ENCODE measurements around the gene SPEM1.
"Not testable (repeated sequence)": the region's sequence is repeated elsewhere in the genome, so short reads cannot be mapped to it uniquely, and the experiment has no call there.

SPEM1 gene

DNA sequence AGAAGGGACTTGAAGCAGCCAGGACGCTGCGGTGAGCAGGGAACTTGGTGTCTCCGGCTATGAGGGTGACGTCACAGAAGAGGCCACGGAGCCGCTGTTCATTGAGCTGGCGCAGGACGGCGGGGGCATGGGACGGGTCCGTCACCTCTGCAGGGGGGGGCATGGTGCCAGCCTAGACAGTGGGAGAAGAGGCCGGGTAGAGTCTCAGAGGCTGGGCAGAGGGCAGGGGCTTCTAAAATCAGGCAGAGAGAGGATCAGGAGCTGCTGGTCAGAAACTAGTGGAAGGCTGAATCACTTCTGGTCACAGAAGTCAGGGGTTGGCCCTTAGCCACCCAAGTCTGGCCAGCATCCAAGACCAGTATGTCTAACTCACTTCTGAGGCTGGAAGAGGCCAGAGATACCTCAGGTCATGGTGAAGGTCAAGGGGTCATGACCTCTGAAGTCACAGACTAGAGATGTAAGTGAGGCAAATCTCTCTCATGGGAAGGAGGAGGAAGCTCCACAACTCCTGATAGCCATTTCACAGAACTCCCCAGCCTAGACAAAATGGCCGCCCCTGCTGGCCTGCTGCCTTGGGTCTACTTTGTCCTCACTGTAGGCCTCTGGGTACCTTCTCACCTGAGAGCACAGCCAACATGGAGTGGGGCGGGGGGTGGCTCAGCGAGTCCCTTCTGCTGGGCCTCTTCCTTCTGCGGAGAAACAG is 46.7 kb downstream of the SPEM1 start:
- Mint-ChIP-seq H3K27ac (peak overlapping the region in 1 of 2 donors; percentile 51), H3K4me3 (no peak overlapping the region), H3K27me3 (no peaks in the 10 kb centered on the region), H3K4me1 (ENCODE audit: low read depth in 2 of 2) (peaks cover 15 to 24% of the 10 kb centered on the region in 2 donors), H3K36me3 (ENCODE audit: insufficient read depth) (peaks cover 43% of the 10 kb centered on the region), H3K9me3 (no peaks in the 10 kb centered on the region)
- ATAC-seq (replicated peaks) (no peak), DNase-seq (no peak)

DNA sequence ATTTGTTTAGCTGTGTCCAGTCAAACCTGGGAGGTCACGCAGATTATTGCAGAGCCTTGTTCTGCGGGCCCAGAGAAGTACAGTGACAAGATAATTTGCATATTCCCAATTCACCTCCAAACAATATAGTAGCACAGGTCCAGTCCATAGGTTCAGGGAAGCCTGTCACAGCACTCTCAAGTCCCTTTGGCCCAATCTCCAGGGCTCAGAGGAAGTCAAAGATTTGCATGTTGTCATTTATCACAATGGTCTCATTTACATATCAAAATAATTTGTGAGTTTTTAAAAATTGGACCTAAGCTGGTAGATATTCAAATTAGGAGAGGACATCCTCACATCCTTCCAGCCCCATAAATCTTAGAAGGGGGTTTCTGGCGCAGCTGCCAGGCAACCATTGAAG is 47.4 kb downstream of the SPEM1 start:
- H3K36me3 Mint-ChIP-seq (ENCODE audit: insufficient read depth), result peaks cover 38% of the 10 kb centered on the region
- no peak overlapping the region for H3K4me3 Mint-ChIP-seq

DNA sequence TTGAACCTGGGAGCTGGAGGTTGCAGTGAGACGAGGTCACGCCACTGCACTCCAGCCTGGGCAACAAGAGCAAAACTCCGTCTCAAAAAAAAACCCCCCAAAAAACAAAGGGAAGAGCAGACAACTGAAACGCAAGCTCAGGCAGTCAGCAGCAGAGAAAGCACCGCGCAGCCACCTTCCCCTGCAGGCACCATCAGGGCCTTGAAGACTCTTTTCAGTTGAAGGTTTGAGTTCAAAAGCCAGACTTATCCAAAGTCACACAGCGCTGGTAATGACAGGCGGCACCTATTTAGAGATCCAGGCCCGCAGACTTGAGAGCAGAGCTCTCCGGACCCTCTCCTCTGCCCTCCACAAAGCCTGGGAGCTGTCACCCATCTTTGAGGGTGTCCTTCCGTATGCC is 48.2 kb downstream of the SPEM1 start:
- H3K4me1 Mint-ChIP-seq (ENCODE audit: low read depth in 2 of 2), result peaks cover 19 to 28% of the 10 kb centered on the region in 2 donors
- H3K36me3 Mint-ChIP-seq (ENCODE audit: insufficient read depth), result peaks cover 37% of the 10 kb centered on the region
- no peaks in the 10 kb centered on the region for H3K9me3 Mint-ChIP-seq
- H3K27me3 Mint-ChIP-seq, result no peaks in the 10 kb centered on the region
- H3K27ac Mint-ChIP-seq, result peak overlapping the region; percentile 16 to 44
- ATAC-seq (replicated peaks) (no peak), DNase-seq (no peak)
- H3K4me3 Mint-ChIP-seq, result peak overlapping the region in 1 of 2 donors; percentile 10

More for the DNA sequence above, 47.4 kb downstream of the SPEM1 start:
- H3K9me3 Mint-ChIP-seq, result no peaks in the 10 kb centered on the region
- peaks cover 19 to 28% of the 10 kb centered on the region in 2 donors for H3K4me1 Mint-ChIP-seq (ENCODE audit: low read depth in 2 of 2)
- peak overlapping the region in 1 of 2 donors; percentile 51 for H3K27ac Mint-ChIP-seq
- ATAC-seq (replicated peaks) (no peak), DNase-seq (no peak)
- no peaks in the 10 kb centered on the region for H3K27me3 Mint-ChIP-seq

DNA sequence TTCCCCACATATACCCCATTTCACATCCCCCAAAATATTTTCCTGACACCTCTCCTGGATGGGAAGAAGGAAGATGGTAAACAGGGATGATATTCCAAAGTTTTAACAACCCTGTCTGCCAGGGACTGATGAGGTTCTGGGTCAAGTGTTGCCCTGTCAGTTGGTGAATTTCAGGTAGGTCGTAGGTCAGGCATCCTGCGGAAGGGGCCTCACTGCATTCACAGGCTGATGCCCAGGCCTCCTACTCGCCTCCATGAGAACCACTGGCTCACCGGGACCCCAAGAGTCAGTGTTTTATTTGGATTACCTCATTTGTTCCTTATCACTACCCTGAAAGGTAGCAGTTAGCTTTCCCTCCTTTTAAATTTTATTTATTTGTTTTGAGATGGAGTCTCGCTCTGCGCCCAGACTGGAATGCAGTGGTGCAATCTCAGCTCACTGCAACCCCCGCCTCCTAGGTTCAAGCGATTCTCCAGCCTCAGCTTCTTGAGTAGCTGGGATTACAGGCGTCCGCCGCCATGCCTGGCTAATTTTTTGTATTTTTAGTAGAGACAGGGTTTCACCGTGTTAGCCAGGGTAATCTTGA is 48.8 kb downstream of the SPEM1 start:
- Mint-ChIP-seq H3K27me3 (no peaks in the 10 kb centered on the region), H3K4me1 (ENCODE audit: low read depth in 2 of 2) (peaks cover 19 to 28% of the 10 kb centered on the region in 2 donors)

DNA sequence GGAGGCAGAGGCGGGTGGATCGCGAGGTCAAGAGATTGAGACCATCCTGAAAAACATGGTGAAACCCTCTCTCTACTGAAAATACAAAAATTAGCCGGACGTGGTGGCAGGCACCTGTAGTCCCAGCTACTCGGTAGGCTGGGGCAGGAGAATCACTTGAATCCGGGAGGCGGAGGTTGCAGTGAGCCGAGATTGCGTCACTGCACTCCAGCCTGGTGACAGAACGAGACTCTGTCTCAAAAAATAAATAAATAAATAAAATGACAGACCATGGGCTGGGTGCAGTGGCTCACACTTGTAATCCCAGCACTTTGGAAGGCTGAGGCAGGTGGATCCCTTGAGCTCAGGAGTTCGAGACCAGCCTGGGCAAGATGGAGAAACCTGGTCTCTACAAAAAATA is 49.7 kb downstream of the SPEM1 start:
- H3K36me3 Mint-ChIP-seq (ENCODE audit: insufficient read depth), result peaks cover 26% of the 10 kb centered on the region
- H3K9me3 Mint-ChIP-seq; DNase-seq; ATAC-seq (replicated peaks); H3K27ac Mint-ChIP-seq; H3K4me3 Mint-ChIP-seq; H3K27me3 Mint-ChIP-seq: not testable (repeated sequence)
- peaks cover 19 to 28% of the 10 kb centered on the region in 2 donors for H3K4me1 Mint-ChIP-seq (ENCODE audit: low read depth in 2 of 2)

More for the DNA sequence above, 48.8 kb downstream of the SPEM1 start:
- ATAC-seq (replicated peaks) (no peak), DNase-seq (no peak)
- Mint-ChIP-seq H3K27ac (peak overlapping the region; percentile 28 to 44), H3K4me3 (no peak overlapping the region), H3K36me3 (ENCODE audit: insufficient read depth) (peaks cover 32% of the 10 kb centered on the region), H3K9me3 (no peaks in the 10 kb centered on the region)

DNA sequence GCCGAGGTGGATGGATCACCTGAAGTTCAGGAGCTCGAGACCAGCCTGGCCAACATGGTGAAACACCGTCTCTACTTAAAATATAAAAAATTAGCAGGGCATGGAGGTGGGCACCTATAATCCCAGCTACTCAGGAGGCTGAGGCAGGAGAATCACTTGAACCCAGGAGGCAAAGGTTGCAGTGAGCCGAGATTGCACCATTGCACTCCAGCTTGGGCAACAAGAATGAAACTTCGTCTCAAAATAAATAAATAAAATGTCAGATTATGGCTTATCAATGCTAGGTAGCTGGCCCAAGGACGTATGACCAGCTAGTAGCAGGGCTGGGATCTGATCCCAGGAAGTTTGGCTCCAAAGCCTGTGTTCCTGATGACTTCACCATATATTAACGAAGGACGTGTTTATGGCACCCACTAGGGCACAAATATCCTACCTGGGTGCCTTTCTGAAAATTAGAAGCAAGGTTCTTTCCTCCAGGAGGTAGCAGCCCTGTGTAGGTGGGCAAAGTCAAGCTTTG is 50.4 kb downstream of the SPEM1 start:
- DNase-seq; H3K4me3 Mint-ChIP-seq; H3K27ac Mint-ChIP-seq; H3K27me3 Mint-ChIP-seq; ATAC-seq (replicated peaks); H3K9me3 Mint-ChIP-seq: not testable (repeated sequence)
- H3K4me1 Mint-ChIP-seq (ENCODE audit: low read depth in 2 of 2), result peaks cover 19 to 28% of the 10 kb centered on the region in 2 donors
- H3K36me3 Mint-ChIP-seq (ENCODE audit: insufficient read depth), result peaks cover 26% of the 10 kb centered on the region

All from effector memory CD8-positive, alpha-beta T cell (primary cell).